Measurements from ENCODE around the gene UNC13A.

UNC13A gene

GRCh38 chr19:17706750-17707181, 18.6 kb upstream of the UNC13A start:
- no peak for DNase-seq (ENCODE audit: low spot score)

- DNase-seq (ENCODE audit: low spot score), result no peak
Measured at GRCh38 chr19:17703824-17704463, 15.8 kb upstream of the UNC13A start.

GRCh38 chr19:17695198-17695597, 7.0 kb upstream of the UNC13A start:
- DNase-seq (ENCODE audit: low spot score), result no peak

- DNase-seq (ENCODE audit: low spot score), result no peak
Measured at GRCh38 chr19:17692566-17692965, 4.4 kb upstream of the UNC13A start.

- no peak for DNase-seq (ENCODE audit: low spot score)
Measured at GRCh38 chr19:17688853-17689595, 870 bp upstream of the UNC13A start.

GRCh38 chr19:17687141-17687856, 855 bp downstream of the UNC13A start:
- DNase-seq (ENCODE audit: low spot score), result peak; percentile 34

- no peak for DNase-seq (ENCODE audit: low spot score)
Measured at GRCh38 chr19:17686592-17687024, 1.5 kb downstream of the UNC13A start.

- peak; percentile 76 for DNase-seq (ENCODE audit: low spot score)
Measured at GRCh38 chr19:17686023-17686521, 2.1 kb downstream of the UNC13A start.

GRCh38 chr19:17685451-17686022, 2.6 kb downstream of the UNC13A start:
- DNase-seq (ENCODE audit: low spot score), result no peak

- no peak for DNase-seq (ENCODE audit: low spot score)
Measured at GRCh38 chr19:17684256-17684655, 3.9 kb downstream of the UNC13A start.

- DNase-seq (ENCODE audit: low spot score), result no peak
Measured at GRCh38 chr19:17683078-17683477, 5.1 kb downstream of the UNC13A start.

GRCh38 chr19:17682273-17682672, 5.9 kb downstream of the UNC13A start:
- DNase-seq (ENCODE audit: low spot score), result no peak

GRCh38 chr19:17681505-17682125, 6.5 kb downstream of the UNC13A start:
- no peak for DNase-seq (ENCODE audit: low spot score)

- DNase-seq (ENCODE audit: low spot score), result no peak
Measured at GRCh38 chr19:17680230-17680722, 7.9 kb downstream of the UNC13A start.

GRCh38 chr19:17679526-17680229, 8.5 kb downstream of the UNC13A start:
- no peak for DNase-seq (ENCODE audit: low spot score)

- DNase-seq (ENCODE audit: low spot score), result no peak
Measured at GRCh38 chr19:17678836-17679235, 9.3 kb downstream of the UNC13A start.

- no peak for DNase-seq (ENCODE audit: low spot score)
Measured at GRCh38 chr19:17677002-17677401, 11.2 kb downstream of the UNC13A start.

- DNase-seq (ENCODE audit: low spot score), result no peak
Measured at GRCh38 chr19:17676295-17676694, 11.9 kb downstream of the UNC13A start.

- no peak for DNase-seq (ENCODE audit: low spot score)
Measured at GRCh38 chr19:17673937-17674799, 14.0 kb downstream of the UNC13A start.

GRCh38 chr19:17671906-17672305, 16.2 kb downstream of the UNC13A start:
- DNase-seq (ENCODE audit: low spot score), result no peak
